Measurements from ENCODE around the gene FJX1.

DNA sequence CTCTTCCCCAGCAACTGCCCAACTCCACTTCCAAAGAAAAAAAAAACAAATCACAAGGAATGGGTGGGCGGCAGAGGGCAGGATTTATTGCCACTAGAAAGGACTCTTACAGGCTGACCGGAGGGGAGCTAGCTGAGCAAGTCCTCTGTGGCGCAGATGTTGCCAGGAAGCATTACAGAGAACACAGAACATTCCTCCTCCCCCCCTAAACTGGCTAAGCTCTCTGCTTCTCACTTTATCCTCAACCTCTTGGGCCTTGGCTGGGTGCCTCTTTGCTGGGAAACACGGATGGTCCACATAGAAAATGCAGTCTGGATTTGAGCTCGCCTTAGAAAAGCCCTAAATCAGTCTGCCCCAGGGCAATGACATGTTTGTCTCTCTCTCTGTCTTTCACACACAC lies 12.6 kb upstream of the FJX1 start:
- TF ChIP-seq, protein P1, sequence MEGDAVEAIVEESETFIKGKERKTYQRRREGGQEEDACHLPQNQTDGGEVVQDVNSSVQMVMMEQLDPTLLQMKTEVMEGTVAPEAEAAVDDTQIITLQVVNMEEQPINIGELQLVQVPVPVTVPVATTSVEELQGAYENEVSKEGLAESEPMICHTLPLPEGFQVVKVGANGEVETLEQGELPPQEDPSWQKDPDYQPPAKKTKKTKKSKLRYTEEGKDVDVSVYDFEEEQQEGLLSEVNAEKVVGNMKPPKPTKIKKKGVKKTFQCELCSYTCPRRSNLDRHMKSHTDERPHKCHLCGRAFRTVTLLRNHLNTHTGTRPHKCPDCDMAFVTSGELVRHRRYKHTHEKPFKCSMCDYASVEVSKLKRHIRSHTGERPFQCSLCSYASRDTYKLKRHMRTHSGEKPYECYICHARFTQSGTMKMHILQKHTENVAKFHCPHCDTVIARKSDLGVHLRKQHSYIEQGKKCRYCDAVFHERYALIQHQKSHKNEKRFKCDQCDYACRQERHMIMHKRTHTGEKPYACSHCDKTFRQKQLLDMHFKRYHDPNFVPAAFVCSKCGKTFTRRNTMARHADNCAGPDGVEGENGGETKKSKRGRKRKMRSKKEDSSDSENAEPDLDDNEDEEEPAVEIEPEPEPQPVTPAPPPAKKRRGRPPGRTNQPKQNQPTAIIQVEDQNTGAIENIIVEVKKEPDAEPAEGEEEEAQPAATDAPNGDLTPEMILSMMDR (IDR thresholded peaks at IDR 0.05 in 8 of 11, conservative IDR thresholded peaks at IDR 0.05 in 3 of 11) = no peak
- TF ChIP-seq POLR2A (IDR thresholded peaks at IDR 0.05) = no peak

All from spleen (tissue), 7 donors.